OCI-LY7 (cell line): ENCODE results near the gene ZW10.

Experiments used
- CTCF ChIP-seq: fragments of 200-600 bp; sonication (generic); conservative IDR thresholded peaks from 2 replicates; pipeline ENCODE4 v1.5.1; 2014; ENCODE audit warnings: mild to moderate bottlenecking, antibody characterized with exemption, low read length, moderate library complexity, mixed read lengths
- EZH2phosphoT487 ChIP-seq: fragments of 200-600 bp; sonication (generic); IDR thresholded peaks from 2 replicates; pipeline ENCODE4 v1.6.1; 2018; ENCODE audit warnings: low read depth, borderline replicate concordance, mild to moderate bottlenecking, mixed run types, antibody characterized with exemption, low read length, moderate library complexity, mixed read lengths

- TF ChIP-seq CTCF (no peak), EZH2phosphoT487 (no peak)
Observed at GRCh38 chr11:113684496-113684895, 89.0 kb downstream of the ZW10 start.
